ENCODE measurements around the gene LDLR.
"Not testable (repeated sequence)": the region's sequence is repeated elsewhere in the genome, so short reads cannot be mapped to it uniquely, and the experiment has no call there.

LDLR gene

GRCh38 chr19:11152318-11153062, 63.2 kb downstream of the LDLR start:
- peak; percentile 59 for DNase-seq (ENCODE audit: low read depth)

GRCh38 chr19:11154683-11155047, 65.4 kb downstream of the LDLR start:
- TF ChIP-seq CTCF (IDR thresholded peaks at IDR 0.05; ENCODE audit: insufficient read depth, low read depth, low read length, missing control alignments), result no peak
- DNase-seq (ENCODE audit: low read depth), result no peak

More at GRCh38 chr19:11152318-11153062, 63.2 kb downstream of the LDLR start:
- no peak for TF ChIP-seq CTCF (IDR thresholded peaks at IDR 0.05; ENCODE audit: insufficient read depth, low read depth, low read length, missing control alignments)
- no peak overlapping the region for H3K4me3 ChIP-seq (ENCODE audit: low read length)

GRCh38 chr19:11155373-11156120, 66.3 kb downstream of the LDLR start, which contains the start of gene SPC24:
Gene SPC24 (minus strand): TSS chr19:11155782. CDS start chr19:11155776, 6 bp downstream.
- peak; percentile 98 for DNase-seq (ENCODE audit: low read depth)
- no peak for TF ChIP-seq CTCF (IDR thresholded peaks at IDR 0.05; ENCODE audit: insufficient read depth, low read depth, low read length, missing control alignments)
- peak within 1 kb of the TSS; percentile 79 for H3K4me3 ChIP-seq (ENCODE audit: low read length)

More at GRCh38 chr19:11154683-11155047, 65.4 kb downstream of the LDLR start:
- peak overlapping the region; percentile 79 for H3K4me3 ChIP-seq (ENCODE audit: low read length)

GRCh38 chr19:11159598-11160439, 70.6 kb downstream of the LDLR start:
- TF ChIP-seq CTCF (IDR thresholded peaks at IDR 0.05; ENCODE audit: insufficient read depth, low read depth, low read length, missing control alignments), result no peak
- no peak overlapping the region for H3K4me3 ChIP-seq (ENCODE audit: low read length)
- DNase-seq (ENCODE audit: low read depth), result no peak

- not testable (repeated sequence) for DNase-seq (ENCODE audit: low read depth); H3K4me3 ChIP-seq (ENCODE audit: low read length)
Measured at GRCh38 chr19:11160440-11160768, 71.1 kb downstream of the LDLR start.

- no peak overlapping the region for H3K4me3 ChIP-seq (ENCODE audit: low read length)
- DNase-seq (ENCODE audit: low read depth), result no peak
- TF ChIP-seq CTCF (IDR thresholded peaks at IDR 0.05; ENCODE audit: insufficient read depth, low read depth, low read length, missing control alignments), result no peak
Measured at GRCh38 chr19:11164296-11164695, 75.0 kb downstream of the LDLR start.

- no peak overlapping the region for H3K4me3 ChIP-seq (ENCODE audit: low read length)
- no peak for DNase-seq (ENCODE audit: low read depth)
- no peak for TF ChIP-seq CTCF (IDR thresholded peaks at IDR 0.05; ENCODE audit: insufficient read depth, low read depth, low read length, missing control alignments)
Measured at GRCh38 chr19:11164879-11165406, 75.7 kb downstream of the LDLR start.

Measured in epithelial cell of esophagus (primary cell).